Measurements from ENCODE around the gene HEYL. TPM values are rescaled to one million over a fixed set of nuclear protein-coding genes. Genes with fewer than 3 reads are reported as not detected.
A peak's percentile ranks its signal among the peaks of the same experiment; 100 is the strongest.
"Not testable (repeated sequence)": the region's sequence is repeated elsewhere in the genome, so short reads cannot be mapped to it uniquely, and the experiment has no call there.

HEYL gene
- total RNA-seq, 1 donor from 2014 or later, result 8.2 TPM

DNA sequence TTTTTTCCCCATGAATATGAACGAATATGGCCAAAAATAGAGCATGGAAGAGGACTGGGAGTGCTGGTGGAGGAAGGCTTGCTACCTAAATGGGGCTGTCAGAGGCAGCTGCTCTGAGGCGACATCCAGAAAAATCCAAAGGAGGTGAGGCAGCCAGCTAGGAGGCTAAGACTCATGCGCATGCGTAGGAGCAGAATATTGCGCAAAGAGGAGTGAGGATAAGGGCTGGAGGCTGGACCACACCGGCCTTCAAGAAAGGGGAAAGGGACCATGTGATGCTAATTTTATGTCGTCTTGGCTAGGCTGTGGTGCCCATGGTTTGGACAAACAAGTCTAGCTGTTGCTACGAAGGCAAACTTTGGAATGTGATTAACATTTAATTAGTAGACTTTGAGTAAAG, 30.5 kb downstream of the HEYL start:
- no peak for DNase-seq (ENCODE audit: low spot score)

DNA sequence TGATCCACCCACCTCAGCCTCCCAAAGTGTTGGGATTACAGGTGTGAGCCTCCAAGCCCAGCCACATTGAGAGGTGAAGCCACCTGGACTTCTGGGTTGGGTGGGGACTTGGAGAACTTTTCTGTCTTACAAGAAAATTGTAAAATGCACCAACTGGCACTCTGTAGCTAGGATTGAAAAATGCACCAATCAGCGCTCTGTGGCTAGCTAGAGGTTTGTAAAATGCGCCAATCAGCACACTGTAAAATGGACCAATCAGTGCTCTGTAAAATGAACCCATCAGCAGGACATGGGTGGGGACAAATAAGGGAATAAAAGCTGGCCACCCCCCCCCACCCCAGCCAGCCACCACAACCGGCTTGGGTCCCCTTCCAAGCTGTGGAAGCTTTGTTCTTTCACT, 35.8 kb downstream of the HEYL start:
- DNase-seq (ENCODE audit: low spot score), result not testable (repeated sequence)

- DNase-seq (ENCODE audit: low spot score), result not testable (repeated sequence)
Observed at GRCh38 chr1:39601667-39602255, 37.7 kb downstream of the HEYL start.

GRCh38 chr1:39596163-39596562, 43.3 kb downstream of the HEYL start:
- no peak for DNase-seq (ENCODE audit: low spot score)

DNA sequence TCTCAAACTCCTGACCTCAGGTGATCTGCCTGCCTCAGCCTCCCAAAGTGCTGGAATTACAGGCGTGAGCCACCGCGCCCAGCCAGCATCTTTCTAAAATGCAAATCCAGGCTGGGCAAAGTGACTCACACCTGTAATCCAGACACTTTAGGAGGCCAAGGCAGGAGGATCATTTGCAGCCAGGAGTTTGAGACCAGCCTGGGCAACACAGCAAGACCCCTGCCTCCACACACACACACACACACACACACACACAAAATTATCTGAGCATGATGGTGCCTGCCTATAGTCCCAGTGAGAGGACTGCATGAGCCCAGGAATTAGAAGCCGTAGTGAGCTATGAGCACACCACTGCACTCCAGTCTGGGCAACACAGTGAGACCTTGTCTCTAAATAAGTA, 46.1 kb downstream of the HEYL start:
- DNase-seq (ENCODE audit: low spot score), result no peak

- DNase-seq (ENCODE audit: low spot score), result no peak
Observed at GRCh38 chr1:39592069-39592468, 47.4 kb downstream of the HEYL start.

GRCh38 chr1:39590546-39590945, 48.9 kb downstream of the HEYL start:
- DNase-seq (ENCODE audit: low spot score), result no peak

GRCh38 chr1:39585933-39586332, 53.5 kb downstream of the HEYL start:
- DNase-seq (ENCODE audit: low spot score), result no peak

GRCh38 chr1:39576016-39576657, 63.3 kb downstream of the HEYL start:
- no peak for DNase-seq (ENCODE audit: low spot score)

GRCh38 chr1:39575191-39576015, 64.0 kb downstream of the HEYL start:
- DNase-seq (ENCODE audit: low spot score), result peak; percentile 74

DNA sequence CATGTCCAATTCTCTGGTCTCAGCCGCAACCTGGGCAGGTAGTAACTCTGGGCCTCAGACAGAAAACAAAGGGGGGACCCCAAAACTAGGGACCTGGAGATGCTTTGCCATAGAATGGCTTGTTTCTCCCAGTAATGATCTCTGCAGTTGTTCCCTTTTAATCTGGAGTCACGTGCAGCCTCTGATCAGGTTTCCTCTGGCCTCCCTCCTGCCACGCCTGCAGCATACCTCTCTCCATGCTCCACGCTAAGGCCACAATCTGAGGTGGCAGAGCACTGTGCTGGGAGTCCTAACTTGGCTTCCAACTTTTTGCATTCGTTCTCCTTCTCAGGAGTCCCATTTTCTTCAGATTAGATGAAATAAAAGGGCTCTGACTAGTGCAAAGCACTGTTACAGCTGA, 64.8 kb downstream of the HEYL start:
- DNase-seq (ENCODE audit: low spot score), result no peak

Other genes with a start within 250 kb of the HEYL start
- gene BMP8A, start 148.0 kb downstream of the HEYL start, total RNA-seq, result 0.23 TPM
- 360 TPM for gene PABPC4, start 62.9 kb downstream of the HEYL start, total RNA-seq
- not detected for gene NT5C1A, start 32.5 kb upstream of the HEYL start, total RNA-seq
- not detected for gene HPCAL4, start 51.8 kb upstream of the HEYL start, total RNA-seq
- 62.4 TPM for gene PPIE, start 99.2 kb upstream of the HEYL start, total RNA-seq
- 1.1 TPM for gene OXCT2, start 131.7 kb upstream of the HEYL start, total RNA-seq
- 3.7 TPM for gene BMP8B, start 149.2 kb upstream of the HEYL start, total RNA-seq
- gene TRIT1, start 243.9 kb upstream of the HEYL start, total RNA-seq, result 54.0 TPM